ENCODE measurements around the gene HACD2.

DNA sequence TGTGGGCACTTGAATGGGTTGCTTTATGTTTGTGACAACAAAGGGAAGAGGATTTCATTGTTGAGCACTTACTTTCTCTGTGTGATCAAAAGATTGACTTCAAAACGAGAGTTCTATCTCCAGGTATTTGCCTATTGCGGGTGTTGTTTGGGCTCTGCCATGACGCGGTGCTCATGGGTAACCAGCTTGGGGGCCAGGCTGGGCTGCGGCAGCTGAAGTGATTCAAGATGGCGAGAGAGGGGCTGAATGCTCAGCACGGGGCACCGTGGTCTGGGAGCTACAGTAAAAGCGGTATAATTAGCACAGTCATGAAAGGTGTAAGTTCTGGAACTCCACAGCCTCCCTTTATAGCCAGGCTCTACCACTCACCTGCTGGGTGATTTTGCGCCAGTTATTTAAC is 105.0 kb downstream of the HACD2 start:
- TF ChIP-seq POLR2A (IDR thresholded peaks at IDR 0.05) (no peak), CTCF (IDR thresholded peaks at IDR 0.05) (no peak)

Data from testis (tissue), 2 donors.